Measurements from ENCODE around the gene CRTC2. TPM values are rescaled to one million over a fixed set of nuclear protein-coding genes. Genes with fewer than 3 reads are reported as not detected.

The CRTC2 gene
- total and polyA plus RNA-seq, 2 of the 4 experiments (the other 2 are of a cell fraction) = 2.7 to 20.1 TPM

GRCh38 chr1:154006136-154006535 lies 47.7 kb upstream of the CRTC2 start:
- Histone ChIP-seq H3K4ac (ENCODE audit: low read depth, low read length) (no peak overlapping the region), H3K27me3 (ENCODE audit: control insufficient read depth, insufficient read depth, low read length) (no peaks in the 10 kb centered on the region), H4K91ac (ENCODE audit: insufficient read depth, low read depth, low read length) (no peak overlapping the region), H2BK120ac (ENCODE audit: low read depth, low read length) (no peak overlapping the region), H2AK9ac (replicated peaks; ENCODE audit: low read depth, low read length, poor library complexity) (no peak overlapping the region), H3K27ac (ENCODE audit: insufficient read depth, low read length) (peak overlapping the region; percentile 71), H3K56ac (ENCODE audit: extremely low read depth, insufficient read depth, low read length) (no peak overlapping the region), H3K14ac (replicated peaks; ENCODE audit: low read depth, low read length) (no peak overlapping the region), H3K79me1 (ENCODE audit: low read depth in 1 of 2, low read length in 2 of 2) (no peaks in the 10 kb centered on the region), H3K9me3 (ENCODE audit: control insufficient read depth, insufficient read depth, low read length) (no peaks in the 10 kb centered on the region), H3K23ac (ENCODE audit: low read depth, low read length) (no peak overlapping the region), H4K20me1 (ENCODE audit: insufficient read depth, low read length) (no peaks in the 10 kb centered on the region), H2AFZ (replicated peaks; ENCODE audit: low read length, poor library complexity) (no peak overlapping the region), H3K4me1 (ENCODE audit: control insufficient read depth, insufficient read depth, low read length) (peaks cover 7% of the 10 kb centered on the region), H3K18ac (ENCODE audit: low read depth, low read length) (no peak overlapping the region), H2AK5ac (ENCODE audit: low read depth, low read length) (no peak overlapping the region), H4K8ac (ENCODE audit: low read depth in 2 of 2, low read length in 2 of 2) (no peak overlapping the region), H3K4me2 (ENCODE audit: low read depth, low read length) (peak overlapping the region; percentile 46; the same call in 1 of the 2 replicates), H3K9ac (ENCODE audit: low read depth, low read length) (no peak overlapping the region), H2BK20ac (ENCODE audit: low read depth, low read length) (no peak overlapping the region), H2BK5ac (ENCODE audit: low read depth, low read length, poor library complexity, severe bottlenecking) (no peak overlapping the region), H3K4me3 (ENCODE audit: insufficient read depth, low read depth, low read length) (no peak overlapping the region), H4K5ac (ENCODE audit: low read depth, low read length) (no peak overlapping the region), H3K9me1 (ENCODE audit: insufficient read depth, low read length) (0 out of 2 replicates have a peak, but pooled peaks cover 4% of the 10 kb centered on the region), H2BK15ac (ENCODE audit: low read depth, low read length) (no peak overlapping the region), H3K36me3 (ENCODE audit: control insufficient read depth, insufficient read depth, low read length) (no peaks in the 10 kb centered on the region)
- ChIA-PET CTCF (no interaction called here), POLR2A (ENCODE audit: unreplicated experiment) (interaction anchor here (0.6 kb wide), 1 partner anchor 14 kb away, joined by 6 read pairs; no protein-coding TSS in a partner anchor)
- intact Hi-C loops (cut with micrococcal nuclease) (no loop called here), dilution Hi-C loops (cut with HindIII; ENCODE audit: low sequenced_read_pairs, unreplicated experiment) (no loop called here), in situ Hi-C loops (cut with MboI; ENCODE audit: low sequenced_read_pairs) (no loop called here)
- TF ChIP-seq ELK1 (IDR thresholded peaks at IDR 0.05; ENCODE audit: borderline replicate concordance, low read depth, low read length) (no peak), SMC3 (IDR thresholded peaks at IDR 0.05; ENCODE audit: low read depth, low read length) (no peak), MAFK (IDR thresholded peaks at IDR 0.05; ENCODE audit: low read depth, low read length) (no peak), RFX5 (IDR thresholded peaks at IDR 0.05; ENCODE audit: low read depth, low read length) (no peak)
- peak; percentile 86 for DNase-seq
- ATAC-seq (ENCODE audit: low read depth) = peak; percentile 85
- WGBS, 2 experiments (ENCODE audit: extremely low coverage in 2 of 2, insufficient read length in 1 of 2) = no CpG with 5 or more reads among the region's 3 CpGs
- no TSS peak for BruUV-seq (replicated peaks)

All from IMR-90 (cell line).